GM23248 (cell line): Measurements from ENCODE around the gene THBS2. TPM values are rescaled to one million over a fixed set of nuclear protein-coding genes. Genes with fewer than 3 reads are reported as not detected.
"Not testable (repeated sequence)": the region's sequence is repeated elsewhere in the genome, so short reads cannot be mapped to it uniquely, and the experiment has no call there.

Experiments used
- DNase-seq: peaks from one replicate; pipeline ENCODE4 v3.0.0-alpha.2; 2015
- H2AFZ ChIP-seq: fragments of 200-600 bp; sonication (generic); 2 replicates; pipeline ENCODE4 v1.6.1; 2016; ENCODE audit warnings: antibody characterized with exemption
- H3F3A ChIP-seq: fragments of 200-600 bp; sonication (generic); 2 replicates; pipeline ENCODE4 v1.6.1; 2016; ENCODE audit warnings: mild to moderate bottlenecking, antibody characterized with exemption, mixed run types; ENCODE audit not compliant: insufficient read depth
- H3K27ac ChIP-seq: fragments of 200-600 bp; sonication (generic); 2 replicates; pipeline ENCODE4 v1.5.1; 2016; ENCODE audit warnings: mild to moderate bottlenecking
- H3K27me3 ChIP-seq: fragments of 200-600 bp; sonication (generic); replicated peaks from 2 replicates; pipeline ENCODE4 v1.6.1; 2016; ENCODE audit warnings: mild to moderate bottlenecking; ENCODE audit not compliant: insufficient read depth
- H3K36me3 ChIP-seq: fragments of 200-600 bp; sonication (generic); 2 replicates; pipeline ENCODE4 v1.6.1; 2016; ENCODE audit warnings: low read depth, mild to moderate bottlenecking
- H3K4me1 ChIP-seq: fragments of 200-600 bp; sonication (generic); 2 replicates; pipeline ENCODE4 v1.6.1; 2016; ENCODE audit warnings: mild to moderate bottlenecking; ENCODE audit not compliant: insufficient read depth
- H3K4me2 ChIP-seq: fragments of 200-600 bp; sonication (generic); one replicate; pipeline ENCODE4 v1.6.1; 2016; ENCODE audit warnings: mild to moderate bottlenecking; ENCODE audit not compliant: unreplicated experiment
- H3K4me3 ChIP-seq: fragments of 200-600 bp; sonication (generic); 2 replicates; pipeline ENCODE4 v1.5.1; 2016; ENCODE audit warnings: mild to moderate bottlenecking
- H3K79me2 ChIP-seq: fragments of 200-600 bp; sonication (generic); 2 replicates; pipeline ENCODE4 v1.6.1; 2016; ENCODE audit warnings: mild to moderate bottlenecking; ENCODE audit not compliant: insufficient read depth
- H3K9ac ChIP-seq: fragments of 200-600 bp; sonication (generic); 2 replicates; pipeline ENCODE4 v1.6.1; 2016; ENCODE audit warnings: mild to moderate bottlenecking
- H3K9me2 ChIP-seq: fragments of 200-600 bp; sonication (generic); 2 replicates; pipeline ENCODE4 v1.6.1; 2016; ENCODE audit warnings: mixed run types, mild to moderate bottlenecking, moderate library complexity; ENCODE audit not compliant: insufficient read depth
- H3K9me3 ChIP-seq: fragments of 200-600 bp; sonication (generic); one replicate; pipeline ENCODE4 v1.6.1; 2017; ENCODE audit warnings: low read depth
- H4K20me1 ChIP-seq: fragments of 200-600 bp; sonication (generic); 2 replicates; pipeline ENCODE4 v1.6.0; 2016; ENCODE audit not compliant: insufficient read depth
- EZH2 ChIP-seq: fragments of 200-600 bp; sonication (generic); IDR thresholded peaks from 2 replicates; pipeline ENCODE4 v1.6.1; 2018; ENCODE audit warnings: antibody characterized with exemption, mild to moderate bottlenecking; ENCODE audit not compliant: insufficient read depth, poor library complexity, severe bottlenecking
- EZH2phosphoT487 ChIP-seq: fragments of 200-600 bp; sonication (generic); IDR thresholded peaks from 2 replicates; pipeline ENCODE4 v1.6.1; 2018; ENCODE audit warnings: antibody characterized with exemption, moderate library complexity, mild to moderate bottlenecking, low read depth; ENCODE audit not compliant: insufficient read depth
- WGBS, 2 experiments: methylation state at CpG; one replicate each; pipeline ENCODE4 v1.1.6; 2015 to 2017; ENCODE audit warnings: low lambda C conversion rate in 2 of 2, low coverage in 1 of 2; ENCODE audit errors: missing lambda C conversion rate in 2 of 2; 5-methylcytosine and 5-hydroxymethylcytosine counted together
- in situ Hi-C: fragments of 300-500 bp; cut with MboI; formaldehyde crosslinking; loops from 2 replicates; pipeline ENCODE4 v1.15.0; 2020
- polyA plus RNA-seq: library from polyadenylated mRNA; unstranded; fragments of >200 nt; fragmentation: Nextera tagmentation; extraction: Ambion mirVana; gene quantifications from 2 replicates; pipeline ENCODE4 v1.2.1, GENCODE V29; 2016
- total RNA-seq: library from RNA; depleted of rRNA; stranded (reverse); fragments of >200 nt; shearing (Covaris generic); gene quantifications from 2 replicates; pipeline ENCODE4 v1.2.3, GENCODE V29; 2014

THBS2 gene
- total and polyA plus RNA-seq, 2 experiments from 2014 or later: 77.8 to 137 TPM

DNA sequence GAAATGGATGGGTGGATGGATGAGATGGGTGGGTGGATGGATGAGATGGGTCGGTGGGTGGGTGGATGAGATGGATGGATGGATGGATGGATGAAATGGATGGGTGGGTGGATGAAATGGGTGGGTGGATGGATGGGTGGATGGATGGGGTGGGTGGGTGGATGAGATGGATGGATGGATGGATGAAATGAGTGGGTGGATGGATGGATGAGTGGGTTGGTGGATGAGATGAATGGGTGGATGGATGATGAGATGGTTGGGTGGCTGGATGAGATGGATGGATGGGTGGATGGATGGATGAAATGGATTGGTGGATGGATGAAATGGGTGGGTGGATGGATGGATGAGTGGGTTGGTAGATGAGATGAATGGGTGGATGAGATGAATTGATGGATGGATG lies 35.7 kb downstream of the THBS2 start:
- no peaks in the 10 kb centered on the region for H3K79me2 ChIP-seq
- no peak for TF ChIP-seq EZH2
- TF ChIP-seq EZH2phosphoT487: no peak
- no peaks in the 10 kb centered on the region for H3K9me3 ChIP-seq
- no peaks in the 10 kb centered on the region for H3K27me3 ChIP-seq
- in situ Hi-C loops: loop anchor here (25.0 kb wide), 1 partner anchor 256 kb away; no protein-coding TSS in a partner anchor
- H4K20me1 ChIP-seq: no peaks in the 10 kb centered on the region
- DNase-seq: no peak
- no peaks in the 10 kb centered on the region for H3K9me2 ChIP-seq
- no peak overlapping the region for H2AFZ ChIP-seq
- no peak overlapping the region for H3K27ac ChIP-seq
- H3K4me2 ChIP-seq: no peak overlapping the region
- WGBS, 2 experiments: 86 to 100% methylated on average over 1 of the region's 1 CpG
- peaks cover 24% of the 10 kb centered on the region; the same call in 1 of the 2 replicates for H3K36me3 ChIP-seq
- H3K4me1 ChIP-seq: peaks cover 23% of the 10 kb centered on the region
- peaks cover 36% of the 10 kb centered on the region for H3F3A ChIP-seq
- no peak overlapping the region for H3K9ac ChIP-seq
- H3K4me3 ChIP-seq: no peak overlapping the region

DNA sequence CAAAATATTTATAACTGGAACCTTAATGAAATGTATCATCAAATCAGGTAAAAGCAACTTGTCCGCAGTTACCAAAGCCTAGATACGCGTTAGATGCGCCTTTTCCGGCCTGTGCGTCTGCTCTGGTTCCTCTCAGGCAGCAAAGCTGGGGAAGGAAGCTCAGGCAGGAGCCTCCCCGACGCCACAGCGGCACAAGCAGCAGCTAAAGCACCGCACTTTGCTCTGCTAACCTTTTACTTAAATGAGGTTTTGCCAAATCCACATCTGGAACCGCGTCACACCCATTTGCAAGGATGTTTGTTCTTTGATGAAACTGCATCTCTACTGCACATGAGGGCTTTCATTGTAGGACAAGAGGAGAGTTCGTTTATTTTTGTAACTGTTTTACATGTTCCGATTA lies 36.8 kb downstream of the THBS2 start:
- Histone ChIP-seq H3K9me3 (no peaks in the 10 kb centered on the region), H3K4me3 (no peak overlapping the region), H3K9me2 (no peaks in the 10 kb centered on the region), H3K27ac (peak overlapping the region; percentile 97), H3K4me1 (peaks cover 23% of the 10 kb centered on the region), H3F3A (peaks cover 32% of the 10 kb centered on the region), H3K9ac (peak overlapping the region; percentile 2; the same call in 1 of the 2 replicates), H3K36me3 (peaks cover 17% of the 10 kb centered on the region; the same call in 1 of the 2 replicates), H3K4me2 (no peak overlapping the region), H3K27me3 (no peaks in the 10 kb centered on the region), H3K79me2 (no peaks in the 10 kb centered on the region), H4K20me1 (no peaks in the 10 kb centered on the region), H2AFZ (peak overlapping the region; percentile 17; the same call in 1 of the 2 replicates)
- in situ Hi-C loops: loop anchor here (25.0 kb wide), 1 partner anchor 255 kb away; no protein-coding TSS in a partner anchor
- peak; percentile 37 for DNase-seq
- TF ChIP-seq EZH2 (no peak), EZH2phosphoT487 (no peak)
- WGBS, 2 experiments: 53 to 55% methylated on average over 14 of the region's 14 CpGs

DNA sequence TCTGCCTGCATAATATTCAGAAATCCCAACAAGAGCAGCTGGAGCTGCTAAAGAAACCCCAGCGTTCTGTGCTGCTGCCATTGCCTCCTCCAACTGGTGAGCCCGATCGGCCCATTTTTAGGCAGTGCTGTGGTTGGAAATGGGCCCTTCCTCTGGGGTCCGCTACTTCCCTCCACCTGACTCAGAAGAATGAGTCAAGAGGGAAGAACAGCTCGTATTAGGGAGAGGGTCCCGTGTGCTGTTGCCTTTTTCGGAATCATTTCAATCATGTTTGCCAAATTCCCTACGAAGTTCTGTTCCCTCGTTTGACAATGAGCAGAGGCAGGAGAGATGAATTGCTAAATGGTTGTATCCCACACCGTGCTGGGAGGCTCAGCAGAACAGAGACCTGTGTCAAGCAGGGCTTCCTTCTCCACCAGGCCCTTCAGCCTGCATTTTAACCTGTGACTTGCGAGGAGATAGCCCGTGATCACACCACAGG lies 38.4 kb downstream of the THBS2 start:
- H3F3A ChIP-seq: peaks cover 40% of the 10 kb centered on the region
- H3K79me2 ChIP-seq: no peaks in the 10 kb centered on the region
- peak; percentile 48 for DNase-seq
- TF ChIP-seq EZH2phosphoT487 (no peak), EZH2 (no peak)
- peak overlapping the region; percentile 87 for H3K9ac ChIP-seq
- peak overlapping the region; percentile 82 for H2AFZ ChIP-seq
- H3K27me3 ChIP-seq: no peaks in the 10 kb centered on the region
- H3K36me3 ChIP-seq: peaks cover 8% of the 10 kb centered on the region; the same call in 1 of the 2 replicates
- in situ Hi-C loops: loop anchor here (25.0 kb wide), 1 partner anchor 253 kb away; no protein-coding TSS in a partner anchor
- H3K9me3 ChIP-seq: no peaks in the 10 kb centered on the region
- peak overlapping the region; percentile 73 for H3K4me2 ChIP-seq
- H3K4me1 ChIP-seq: peaks cover 23% of the 10 kb centered on the region
- peak overlapping the region; percentile 52 for H3K4me3 ChIP-seq
- no peaks in the 10 kb centered on the region for H3K9me2 ChIP-seq
- peak overlapping the region; percentile 97 for H3K27ac ChIP-seq
- 16 to 19% methylated on average over 12 of the region's 12 CpGs for WGBS, 2 experiments
- H4K20me1 ChIP-seq: no peaks in the 10 kb centered on the region

GRCh38 chr6:169214789-169215188 lies 38.9 kb downstream of the THBS2 start:
- H3K9me2 ChIP-seq, H3K27me3 ChIP-seq, H3K36me3 ChIP-seq, H4K20me1 ChIP-seq, H3K79me2 ChIP-seq, H3K9me3 ChIP-seq: not testable (repeated sequence)
- Histone ChIP-seq H3K9ac (peak overlapping the region; percentile 87), H3K4me2 (peak overlapping the region; percentile 73), H3K4me3 (peak overlapping the region; percentile 52), H3K4me1 (peaks cover 23% of the 10 kb centered on the region), H3K27ac (peak overlapping the region; percentile 97), H3F3A (peaks cover 40% of the 10 kb centered on the region), H2AFZ (peak overlapping the region; percentile 82)
- DNase-seq: peak; percentile 97
- in situ Hi-C loops: loop anchor here (25.0 kb wide), 1 partner anchor 252 kb away; no protein-coding TSS in a partner anchor
- 0% methylated on average over 3 of the region's 3 CpGs for WGBS, 2 experiments
